B cell (primary cell): Measurements from ENCODE around the gene TYW1B.
"Not testable (repeated sequence)": the region's sequence is repeated elsewhere in the genome, so short reads cannot be mapped to it uniquely, and the experiment has no call there.

Experiments used
- EZH2 ChIP-seq: IDR thresholded peaks from 2 replicates; pipeline ENCODE4 v1.6.1; 2012; ENCODE audit warnings: borderline replicate concordance, low read depth, mild to moderate bottlenecking, moderate library complexity, low read length; ENCODE audit not compliant: insufficient read depth, poor library complexity, severe bottlenecking
- TF ChIP-seq, protein P1 (sequence below): fragments of 200-600 bp; IDR thresholded peaks from one replicate; pipeline ENCODE4 v1.8.0; 2022; ENCODE audit warnings: antibody characterized with exemption, mild to moderate bottlenecking

DNA sequence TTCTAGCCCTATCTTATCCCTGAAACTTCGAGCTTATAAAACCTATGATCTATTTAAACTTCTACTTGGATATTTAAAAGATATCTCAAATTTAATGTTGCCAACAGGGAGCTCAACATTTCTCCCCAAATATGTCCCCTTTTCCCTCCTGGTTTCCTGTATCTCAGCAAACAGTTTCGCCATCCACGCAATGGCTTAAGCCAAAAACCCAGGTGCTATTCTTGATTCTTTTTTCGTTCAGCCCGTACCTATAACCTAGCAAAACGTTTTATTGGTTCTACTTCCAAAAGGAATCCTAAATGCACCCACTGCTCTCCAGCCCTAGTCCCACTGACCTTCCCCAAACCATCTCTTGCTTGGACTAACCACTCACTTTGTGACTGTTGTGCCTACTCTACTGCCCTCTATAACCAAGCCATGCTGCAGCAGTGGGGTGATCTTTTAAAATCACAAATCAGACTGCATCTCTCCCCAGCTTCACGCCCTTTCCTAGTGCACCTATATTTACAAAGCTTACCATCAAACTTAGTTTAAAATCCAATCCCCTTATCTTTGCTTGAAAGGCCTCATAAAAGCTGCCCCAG, 201.5 kb downstream of the TYW1B start:
- TF ChIP-seq, protein P1, sequence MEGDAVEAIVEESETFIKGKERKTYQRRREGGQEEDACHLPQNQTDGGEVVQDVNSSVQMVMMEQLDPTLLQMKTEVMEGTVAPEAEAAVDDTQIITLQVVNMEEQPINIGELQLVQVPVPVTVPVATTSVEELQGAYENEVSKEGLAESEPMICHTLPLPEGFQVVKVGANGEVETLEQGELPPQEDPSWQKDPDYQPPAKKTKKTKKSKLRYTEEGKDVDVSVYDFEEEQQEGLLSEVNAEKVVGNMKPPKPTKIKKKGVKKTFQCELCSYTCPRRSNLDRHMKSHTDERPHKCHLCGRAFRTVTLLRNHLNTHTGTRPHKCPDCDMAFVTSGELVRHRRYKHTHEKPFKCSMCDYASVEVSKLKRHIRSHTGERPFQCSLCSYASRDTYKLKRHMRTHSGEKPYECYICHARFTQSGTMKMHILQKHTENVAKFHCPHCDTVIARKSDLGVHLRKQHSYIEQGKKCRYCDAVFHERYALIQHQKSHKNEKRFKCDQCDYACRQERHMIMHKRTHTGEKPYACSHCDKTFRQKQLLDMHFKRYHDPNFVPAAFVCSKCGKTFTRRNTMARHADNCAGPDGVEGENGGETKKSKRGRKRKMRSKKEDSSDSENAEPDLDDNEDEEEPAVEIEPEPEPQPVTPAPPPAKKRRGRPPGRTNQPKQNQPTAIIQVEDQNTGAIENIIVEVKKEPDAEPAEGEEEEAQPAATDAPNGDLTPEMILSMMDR: not testable (repeated sequence)
- not testable (repeated sequence) for TF ChIP-seq EZH2
